Pons (tissue), 1 donor: ENCODE data around the gene AK6.
"Not testable (repeated sequence)": the region's sequence is repeated elsewhere in the genome, so short reads cannot be mapped to it uniquely, and the experiment has no call there.

Experiments
- DNase-seq: peaks from one replicate; pipeline ENCODE4 v3.0.0-alpha.2; 2016; ENCODE audit warnings: low spot score

Gene AK6

GRCh38 chr5:69369340-69370121, at the start of gene AK6, which contains the start of the genes RAD17 and TAF9:
AK6 (minus strand) TSS chr5:69369520; CDS start chr5:69369490, 30 bp downstream.
RAD17 (plus strand) TSS chr5:69369818; CDS start chr5:69372209, 2,391 bp downstream.
TAF9 (minus strand) TSS chr5:69369520; CDS start chr5:69365737, 3,783 bp downstream.
- DNase-seq: peak; percentile 85

- no peak for DNase-seq
Measured at GRCh38 chr5:69418554-69418953, 49.2 kb upstream of the AK6 start.

GRCh38 chr5:69416699-69417098, 47.4 kb upstream of the AK6 start:
- no peak for DNase-seq

GRCh38 chr5:69416180-69416579, 46.9 kb upstream of the AK6 start:
- no peak for DNase-seq

GRCh38 chr5:69415584-69415958, 46.3 kb upstream of the AK6 start:
- no peak for DNase-seq

GRCh38 chr5:69414885-69415583, 45.7 kb upstream of the AK6 start, which contains the start of gene MARVELD2:
MARVELD2 (plus strand) TSS chr5:69415116; CDS start chr5:69419386, 4,270 bp downstream.
- peak; percentile 2 for DNase-seq

GRCh38 chr5:69404659-69405330, 35.5 kb upstream of the AK6 start:
- no peak for DNase-seq

GRCh38 chr5:69378376-69378775, 9.1 kb upstream of the AK6 start:
- no peak for DNase-seq

GRCh38 chr5:69374911-69375446, 5.7 kb upstream of the AK6 start:
- no peak for DNase-seq

- no peak for DNase-seq
Measured at GRCh38 chr5:69372394-69372793, 3.1 kb upstream of the AK6 start.

- not testable (repeated sequence) for DNase-seq
Measured at GRCh38 chr5:69370335-69370734, 1.0 kb upstream of the AK6 start.

GRCh38 chr5:69368458-69369339, 621 bp downstream of the AK6 start:
- DNase-seq: peak; percentile 32

- DNase-seq: no peak
Measured at GRCh38 chr5:69367697-69368279, 1.5 kb downstream of the AK6 start.

- no peak for DNase-seq
Measured at GRCh38 chr5:69364850-69365249, 4.5 kb downstream of the AK6 start.

- DNase-seq: no peak
Measured at GRCh38 chr5:69364414-69364813, 4.9 kb downstream of the AK6 start.

GRCh38 chr5:69360442-69360841, 8.9 kb downstream of the AK6 start:
- DNase-seq: no peak

GRCh38 chr5:69359699-69360098, 9.6 kb downstream of the AK6 start:
- no peak for DNase-seq

- no peak for DNase-seq
Measured at GRCh38 chr5:69350664-69351063, 18.7 kb downstream of the AK6 start.

- DNase-seq: no peak
Measured at GRCh38 chr5:69343083-69343482, 26.2 kb downstream of the AK6 start.

GRCh38 chr5:69341520-69342161, 27.7 kb downstream of the AK6 start:
- DNase-seq: no peak
